ENCODE data around the gene SHKBP1. TPM values are rescaled to one million over a fixed set of nuclear protein-coding genes. Genes with fewer than 3 reads are reported as not detected.

The SHKBP1 gene
- total and polyA plus RNA-seq, 2 of the 13 experiments (the other 11 are each of a cell fraction or from before 2014, with no cell fraction given) = 16.2 to 17.4 TPM

DNA sequence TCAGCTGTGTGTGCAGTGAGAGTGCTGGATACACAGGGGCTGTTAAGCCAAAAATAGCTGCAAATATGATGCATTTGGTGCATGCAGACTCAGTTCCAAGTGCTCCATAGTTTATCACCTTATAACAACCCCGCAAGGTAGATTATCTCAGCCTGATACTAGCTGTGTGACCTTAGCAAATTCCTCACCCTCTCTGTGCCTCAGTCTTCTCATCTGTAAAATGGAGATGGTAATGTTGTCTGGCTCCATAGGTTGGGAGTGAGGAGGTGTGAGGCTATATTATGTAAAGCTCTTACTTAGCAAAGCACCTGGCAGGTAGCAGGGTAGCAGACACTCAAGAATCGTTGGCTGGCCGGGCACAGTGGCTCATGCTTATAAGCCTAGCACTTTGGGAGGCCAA is 23.8 kb upstream of the SHKBP1 start:
- CTCF ChIA-PET (ENCODE audit: low intra/inter-chr PET ratio, low total read pairs) = no interaction called here
- DNase-seq (ENCODE audit: low spot score) (no peak), FAIRE-seq (no peak), ATAC-seq (no peak)
- H3K27me3 ChIP-seq (ENCODE audit: control insufficient read depth in 1 of 2, insufficient read depth in 2 of 2, low read length in 2 of 2) = peaks cover 11 to 38% of the 10 kb centered on the region in 2 experiments
- H2AFZ ChIP-seq (ENCODE audit: low read length) = no peak overlapping the region
- no peaks in the 10 kb centered on the region for H3K79me2 ChIP-seq (ENCODE audit: insufficient read depth, low read length)
- no peaks in the 10 kb centered on the region for H3K9me3 ChIP-seq (ENCODE audit: low read length)
- H4K20me1 ChIP-seq (ENCODE audit: insufficient read depth, low read length) = no peaks in the 10 kb centered on the region
- in situ Hi-C loops (cut with HindIII; ENCODE audit: extremely low pct_ligation_motif_present, low pct_unique_long_range_greater_than_20kb) (no loop called here), intact Hi-C loops (cut with micrococcal nuclease; ENCODE audit: unreplicated experiment) (no loop called here)
- no peak overlapping the region for H3K27ac ChIP-seq (ENCODE audit: extremely low read length, insufficient read depth, low read length)
- H3K4me1 ChIP-seq (ENCODE audit: insufficient read depth, low read length) = peaks cover 14% of the 10 kb centered on the region
- no peak overlapping the region for H3K4me3 ChIP-seq (replicated peaks in 1 of 3; ENCODE audit: insufficient read depth in 1 of 3, low read depth in 2 of 3, low read length in 3 of 3)
- POLR2A ChIA-PET = no interaction called here
- BruUV-seq (replicated peaks) = no TSS peak
- 6% methylated on average over 2 of the region's 3 CpGs for WGBS (ENCODE audit: low lambda C conversion rate)
- H3K36me3 ChIP-seq (replicated peaks in 1 of 2; ENCODE audit: control insufficient read depth in 1 of 2, insufficient read depth in 2 of 2, low read length in 2 of 2) = no peaks in the 10 kb centered on the region
- TF ChIP-seq ZNF629 (CRISPR knock-in tag; conservative IDR thresholded peaks at IDR 0.05) (peak; percentile 45; the same call in 1 of the 2 replicates), U2AF2 (IDR thresholded peaks at IDR 0.05; ENCODE audit: low read depth, low read length) (no peak)
- H3K9ac ChIP-seq (ENCODE audit: insufficient read depth, low read depth, low read length) = no peak overlapping the region
- no peak overlapping the region for H3K4me2 ChIP-seq (ENCODE audit: low read depth, low read length)

DNA sequence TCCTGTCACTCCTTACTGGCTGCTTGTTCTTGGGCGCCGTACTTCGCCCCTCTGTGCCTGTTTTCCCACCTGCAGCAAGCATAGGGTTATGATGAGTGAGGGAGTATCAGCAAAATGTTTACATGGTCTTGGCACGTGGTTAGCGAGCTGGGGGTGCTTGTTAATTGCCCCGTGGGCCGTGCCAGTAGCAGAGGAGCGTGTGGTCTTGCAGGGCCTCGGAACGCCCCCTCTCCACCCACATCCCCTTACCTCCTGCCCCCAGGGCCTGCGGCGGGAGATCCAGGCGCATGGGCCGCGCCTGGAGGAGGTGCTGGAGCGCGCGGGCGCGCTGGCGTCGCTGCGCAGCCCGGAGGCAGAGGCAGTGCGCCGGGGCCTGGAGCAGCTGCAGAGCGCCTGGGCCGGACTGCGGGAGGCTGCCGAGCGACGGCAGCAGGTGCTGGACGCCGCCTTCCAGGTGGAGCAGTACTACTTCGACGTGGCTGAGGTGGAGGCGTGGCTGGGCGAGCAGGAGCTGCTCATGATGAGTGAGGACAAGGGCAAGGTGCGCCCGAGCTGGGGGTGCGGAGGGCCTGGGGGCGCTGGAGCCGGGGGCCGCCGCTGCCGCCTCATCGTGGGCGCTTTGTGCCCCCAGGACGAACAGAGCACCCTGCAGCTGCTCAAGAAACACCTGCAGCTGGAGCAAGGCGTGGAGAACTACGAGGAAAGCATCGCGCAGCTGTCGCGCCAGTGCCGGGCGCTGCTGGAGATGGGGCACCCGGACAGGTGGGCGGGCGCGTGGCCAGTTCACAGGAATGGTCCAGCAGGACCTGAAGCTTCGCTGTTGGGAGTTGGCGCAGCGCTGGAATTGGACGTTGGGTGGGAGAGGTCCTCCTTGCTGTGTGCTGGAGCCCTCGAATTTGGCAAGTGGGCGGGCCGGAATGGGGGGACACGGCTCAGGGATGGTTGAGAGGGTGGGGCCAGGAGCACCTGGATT is 22.5 kb upstream of the SHKBP1 start:
- Histone ChIP-seq H3K79me2 (ENCODE audit: insufficient read depth, low read length) (no peaks in the 10 kb centered on the region), H4K20me1 (ENCODE audit: insufficient read depth, low read length) (no peaks in the 10 kb centered on the region), H3K4me3 (replicated peaks in 1 of 3; ENCODE audit: insufficient read depth in 1 of 3, low read depth in 2 of 3, low read length in 3 of 3) (no peak overlapping the region), H3K4me1 (ENCODE audit: insufficient read depth, low read length) (peaks cover 14% of the 10 kb centered on the region), H3K27me3 (ENCODE audit: control insufficient read depth in 1 of 2, insufficient read depth in 2 of 2, low read length in 2 of 2) (peaks cover 11 to 33% of the 10 kb centered on the region in 2 experiments; a peak in 4 of 5 replicates), H3K9ac (ENCODE audit: insufficient read depth, low read depth, low read length) (no peak overlapping the region), H3K9me3 (ENCODE audit: low read length) (no peaks in the 10 kb centered on the region), H3K27ac (ENCODE audit: extremely low read length, insufficient read depth, low read length) (no peak overlapping the region), H2AFZ (ENCODE audit: low read length) (no peak overlapping the region), H3K36me3 (replicated peaks in 1 of 2; ENCODE audit: control insufficient read depth in 1 of 2, insufficient read depth in 2 of 2, low read length in 2 of 2) (no peaks in the 10 kb centered on the region), H3K4me2 (ENCODE audit: low read depth, low read length) (no peak overlapping the region)
- ATAC-seq = peak; percentile 31; the same call in 1 of the 3 replicates
- POLR2A ChIA-PET = no interaction called here
- no TSS peak for BruUV-seq (replicated peaks)
- no peak for TF ChIP-seq SMARCE1 (IDR thresholded peaks at IDR 0.05; ENCODE audit: borderline replicate concordance)
- TF ChIP-seq KLF6 (CRISPR knock-in tag; IDR thresholded peaks at IDR 0.05) = no peak
- TF ChIP-seq CEBPB (IDR thresholded peaks at IDR 0.05; ENCODE audit: borderline replicate concordance, low read depth, low read length) = no peak
- no peak for TF ChIP-seq NRL (CRISPR knock-in tag; IDR thresholded peaks at IDR 0.05; ENCODE audit: borderline replicate concordance)
- no peak for TF ChIP-seq ZNF776 (CRISPR knock-in tag; IDR thresholded peaks at IDR 0.05)
- TF ChIP-seq, protein P1, sequence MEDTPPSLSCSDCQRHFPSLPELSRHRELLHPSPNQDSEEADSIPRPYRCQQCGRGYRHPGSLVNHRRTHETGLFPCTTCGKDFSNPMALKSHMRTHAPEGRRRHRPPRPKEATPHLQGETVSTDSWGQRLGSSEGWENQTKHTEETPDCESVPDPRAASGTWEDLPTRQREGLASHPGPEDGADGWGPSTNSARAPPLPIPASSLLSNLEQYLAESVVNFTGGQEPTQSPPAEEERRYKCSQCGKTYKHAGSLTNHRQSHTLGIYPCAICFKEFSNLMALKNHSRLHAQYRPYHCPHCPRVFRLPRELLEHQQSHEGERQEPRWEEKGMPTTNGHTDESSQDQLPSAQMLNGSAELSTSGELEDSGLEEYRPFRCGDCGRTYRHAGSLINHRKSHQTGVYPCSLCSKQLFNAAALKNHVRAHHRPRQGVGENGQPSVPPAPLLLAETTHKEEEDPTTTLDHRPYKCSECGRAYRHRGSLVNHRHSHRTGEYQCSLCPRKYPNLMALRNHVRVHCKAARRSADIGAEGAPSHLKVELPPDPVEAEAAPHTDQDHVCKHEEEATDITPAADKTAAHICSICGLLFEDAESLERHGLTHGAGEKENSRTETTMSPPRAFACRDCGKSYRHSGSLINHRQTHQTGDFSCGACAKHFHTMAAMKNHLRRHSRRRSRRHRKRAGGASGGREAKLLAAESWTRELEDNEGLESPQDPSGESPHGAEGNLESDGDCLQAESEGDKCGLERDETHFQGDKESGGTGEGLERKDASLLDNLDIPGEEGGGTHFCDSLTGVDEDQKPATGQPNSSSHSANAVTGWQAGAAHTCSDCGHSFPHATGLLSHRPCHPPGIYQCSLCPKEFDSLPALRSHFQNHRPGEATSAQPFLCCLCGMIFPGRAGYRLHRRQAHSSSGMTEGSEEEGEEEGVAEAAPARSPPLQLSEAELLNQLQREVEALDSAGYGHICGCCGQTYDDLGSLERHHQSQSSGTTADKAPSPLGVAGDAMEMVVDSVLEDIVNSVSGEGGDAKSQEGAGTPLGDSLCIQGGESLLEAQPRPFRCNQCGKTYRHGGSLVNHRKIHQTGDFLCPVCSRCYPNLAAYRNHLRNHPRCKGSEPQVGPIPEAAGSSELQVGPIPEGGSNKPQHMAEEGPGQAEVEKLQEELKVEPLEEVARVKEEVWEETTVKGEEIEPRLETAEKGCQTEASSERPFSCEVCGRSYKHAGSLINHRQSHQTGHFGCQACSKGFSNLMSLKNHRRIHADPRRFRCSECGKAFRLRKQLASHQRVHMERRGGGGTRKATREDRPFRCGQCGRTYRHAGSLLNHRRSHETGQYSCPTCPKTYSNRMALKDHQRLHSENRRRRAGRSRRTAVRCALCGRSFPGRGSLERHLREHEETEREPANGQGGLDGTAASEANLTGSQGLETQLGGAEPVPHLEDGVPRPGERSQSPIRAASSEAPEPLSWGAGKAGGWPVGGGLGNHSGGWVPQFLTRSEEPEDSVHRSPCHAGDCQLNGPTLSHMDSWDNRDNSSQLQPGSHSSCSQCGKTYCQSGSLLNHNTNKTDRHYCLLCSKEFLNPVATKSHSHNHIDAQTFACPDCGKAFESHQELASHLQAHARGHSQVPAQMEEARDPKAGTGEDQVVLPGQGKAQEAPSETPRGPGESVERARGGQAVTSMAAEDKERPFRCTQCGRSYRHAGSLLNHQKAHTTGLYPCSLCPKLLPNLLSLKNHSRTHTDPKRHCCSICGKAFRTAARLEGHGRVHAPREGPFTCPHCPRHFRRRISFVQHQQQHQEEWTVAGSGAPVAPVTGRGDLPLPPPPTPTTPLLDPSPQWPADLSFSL (CRISPR knock-in tag; IDR thresholded peaks at IDR 0.05) = no peak
- no peak for DNase-seq (ENCODE audit: low spot score)
- in situ Hi-C loops (cut with HindIII; ENCODE audit: extremely low pct_ligation_motif_present, low pct_unique_long_range_greater_than_20kb) (no loop called here), intact Hi-C loops (cut with micrococcal nuclease; ENCODE audit: unreplicated experiment) (no loop called here)
- CTCF ChIA-PET (ENCODE audit: low intra/inter-chr PET ratio, low total read pairs) = no interaction called here
- WGBS (ENCODE audit: low lambda C conversion rate) = 31% methylated on average over 35 of the region's 69 CpGs
- no peak for FAIRE-seq
